SU-DHL-6 (cell line): ENCODE data around the gene ITPK1.

ENCODE experiments used
- CTCF ChIP-seq: fragments of 200-600 bp; sonication (generic); IDR thresholded peaks from one replicate; pipeline ENCODE4 v1.5.1; 2017; ENCODE audit warnings: antibody characterized with exemption, mild to moderate bottlenecking, low read length, moderate library complexity; ENCODE audit not compliant: insufficient read depth, poor library complexity, severe bottlenecking
- EZH2phosphoT487 ChIP-seq: fragments of 200-600 bp; sonication (generic), shearing (Covaris generic); conservative IDR thresholded peaks from 2 replicates; pipeline ENCODE4 v1.6.1; 2018; ENCODE audit warnings: mild to moderate bottlenecking, antibody characterized with exemption, low read length, moderate library complexity, mixed read lengths

GRCh38 chr14:92928258-92928629 lies 187.5 kb downstream of the ITPK1 start:
- TF ChIP-seq CTCF = no peak
- no peak for TF ChIP-seq EZH2phosphoT487
